ENCODE measurements around the gene PNPLA7.

The PNPLA7 gene

GRCh38 chr9:137590469-137591383 is 40.5 kb upstream of the PNPLA7 start, which contains the start of gene ZMYND19 (continued):
- TF ChIP-seq REST (tag by site-specific recombination; IDR thresholded peaks at IDR 0.05) (no peak; the same call in 1 of the 2 replicates), BCL11B (tag by site-specific recombination; IDR thresholded peaks at IDR 0.05; ENCODE audit: low read depth) (no peak), ZNF335 (tag by site-specific recombination; conservative IDR thresholded peaks at IDR 0.05) (peak; percentile 85), ZNF624 (tag by site-specific recombination; IDR thresholded peaks at IDR 0.05) (no peak), PBX3 (CRISPR knock-in tag; IDR thresholded peaks at IDR 0.05) (peak; percentile 54; the same call in 1 of the 2 replicates), ZBTB48 (tag by site-specific recombination; IDR thresholded peaks at IDR 0.05) (peak; percentile 51; the same call in 1 of the 2 replicates), HOXC10 (CRISPR knock-in tag; IDR thresholded peaks at IDR 0.05) (no peak), ZNF76 (tag by site-specific recombination; IDR thresholded peaks at IDR 0.05; ENCODE audit: borderline replicate concordance, low read depth) (peak; percentile 63; the same call in 1 of the 2 replicates), ZXDB (tag by site-specific recombination; IDR thresholded peaks at IDR 0.05) (peak; percentile 60), ZNF558 (tag by site-specific recombination; IDR thresholded peaks at IDR 0.05) (no peak), ZNF433 (tag by site-specific recombination; IDR thresholded peaks at IDR 0.05; ENCODE audit: low read depth) (no peak), GFI1B (tag by site-specific recombination; IDR thresholded peaks at IDR 0.05) (no peak), TRIM28 (IDR thresholded peaks at IDR 0.05; ENCODE audit: borderline replicate concordance, low read length) (no peak), REPIN1 (tag by site-specific recombination; IDR thresholded peaks at IDR 0.05; ENCODE audit: low read depth) (no peak), ZNF692 (tag by site-specific recombination; IDR thresholded peaks at IDR 0.05) (peak; percentile 64), ZNF140 (tag by site-specific recombination; IDR thresholded peaks at IDR 0.05) (no peak), ZNF629 (tag by site-specific recombination; IDR thresholded peaks at IDR 0.05) (0 out of 2 replicates have a peak, but pooled peaks have one; percentile 14), ZNF654 (tag by site-specific recombination; IDR thresholded peaks at IDR 0.05; ENCODE audit: low read depth) (no peak), SP3 (tag by site-specific recombination; IDR thresholded peaks at IDR 0.05) (peak; percentile 74), ZNF501 (tag by site-specific recombination; IDR thresholded peaks at IDR 0.05) (0 out of 2 replicates have a peak, but pooled peaks have one; percentile 66), ZNF132 (tag by site-specific recombination; IDR thresholded peaks at IDR 0.05; ENCODE audit: borderline replicate concordance) (no peak), SCRT1 (tag by site-specific recombination; IDR thresholded peaks at IDR 0.05; ENCODE audit: borderline replicate concordance) (no peak), ZNF292 (tag by site-specific recombination; IDR thresholded peaks at IDR 0.05; ENCODE audit: borderline replicate concordance, low read depth) (no peak), ZNF19 (tag by site-specific recombination; IDR thresholded peaks at IDR 0.05; ENCODE audit: low read depth) (no peak), ZNF664 (tag by site-specific recombination; IDR thresholded peaks at IDR 0.05) (no peak), OSR2 (tag by site-specific recombination; IDR thresholded peaks at IDR 0.05) (no peak), ZBTB7A (tag by site-specific recombination; IDR thresholded peaks at IDR 0.05; ENCODE audit: low read depth) (peak; percentile 70; the same call in 1 of the 2 replicates), GLI4 (tag by site-specific recombination; IDR thresholded peaks at IDR 0.05) (no peak), ZBTB1 (tag by site-specific recombination; IDR thresholded peaks at IDR 0.05) (peak; percentile 57; the same call in 1 of the 2 replicates), ZNF274 (IDR thresholded peaks at IDR 0.05; ENCODE audit: low read length) (no peak), ZNF274 (tag by site-specific recombination; IDR thresholded peaks at IDR 0.05; ENCODE audit: borderline replicate concordance) (no peak), SETDB1 (IDR thresholded peaks at IDR 0.05; ENCODE audit: insufficient read length, low read length) (no peak), EGR2 (tag by site-specific recombination; IDR thresholded peaks at IDR 0.05; ENCODE audit: low read depth) (peak; percentile 65), ZNF510 (tag by site-specific recombination; IDR thresholded peaks at IDR 0.05; ENCODE audit: insufficient replicate concordance) (no peak), ZNF658 (tag by site-specific recombination; IDR thresholded peaks at IDR 0.05) (no peak), ZFP37 (tag by site-specific recombination; IDR thresholded peaks at IDR 0.05) (no peak)

All from HEK293 (cell line).